GM21526 (cell line): ENCODE data around the gene AGBL5.

Experiments
- ATAC-seq: cut with Tn5 transposase; IDR thresholded peaks from one replicate; pipeline ENCODE4 v1.9.1; 2021; ENCODE audit warnings: moderate library complexity; ENCODE audit not compliant: unreplicated experiment, low FRiP score

The AGBL5 gene

DNA sequence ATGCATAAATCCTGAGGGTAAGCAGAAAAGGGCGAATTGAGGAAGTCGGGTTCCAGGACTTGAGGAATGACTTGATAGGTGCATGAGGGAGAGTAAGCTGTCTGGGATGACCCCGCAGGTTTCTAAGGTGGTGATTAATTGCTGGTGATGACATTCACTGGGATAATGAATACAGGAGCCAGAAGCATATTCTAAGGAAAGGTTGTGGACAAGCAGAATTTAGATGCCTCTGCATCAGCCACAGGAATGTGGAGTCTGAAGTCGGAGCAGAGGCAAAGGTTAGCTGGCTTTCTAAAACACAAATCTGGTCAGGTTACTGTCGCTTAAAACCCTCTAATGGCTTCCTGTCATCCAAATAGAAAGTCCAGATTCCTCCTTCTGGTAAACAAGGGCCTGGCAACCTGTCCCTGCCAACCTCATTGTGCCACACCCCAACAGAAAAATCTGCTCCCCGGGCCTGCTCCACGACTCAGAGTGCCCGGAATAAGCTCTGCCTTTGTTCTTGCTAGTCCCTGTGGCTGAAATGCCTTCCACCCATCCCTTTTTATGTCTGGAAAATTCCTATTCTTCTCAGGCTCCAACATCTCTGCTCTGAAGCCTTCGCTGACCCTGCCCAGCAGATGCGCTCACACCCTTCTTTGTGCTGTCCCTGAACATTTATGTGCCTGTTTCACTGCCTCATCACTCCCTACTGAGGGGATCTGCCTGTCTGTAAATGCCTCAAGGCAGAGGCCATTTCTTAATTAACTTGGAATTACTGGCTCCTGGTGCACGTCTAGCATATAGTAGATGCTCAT lies 30.0 kb upstream of the AGBL5 start:
- ATAC-seq: no peak

DNA sequence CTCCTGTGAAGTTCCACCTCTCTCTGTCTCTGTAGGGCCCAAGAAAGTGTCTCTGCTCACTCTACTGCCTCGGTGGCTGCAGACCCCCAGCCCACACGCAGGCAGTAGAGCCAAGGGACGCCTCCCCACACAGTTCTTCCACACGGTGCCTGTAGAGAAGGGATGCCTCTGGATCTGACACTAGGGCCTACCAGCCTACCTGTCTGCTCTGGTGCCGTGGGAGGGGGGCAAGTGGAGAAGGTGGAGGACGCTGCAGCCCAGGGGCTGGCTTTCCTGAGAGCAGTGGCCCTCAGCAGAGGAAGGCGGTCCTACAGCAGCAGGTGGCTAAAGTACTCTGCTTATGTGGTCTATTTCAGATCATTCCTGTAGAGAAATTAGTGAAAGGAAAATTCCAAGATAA lies 27.7 kb upstream of the AGBL5 start:
- no peak for ATAC-seq

- no peak for ATAC-seq
Measured at GRCh38 chr2:27024188-27024587, 27.3 kb upstream of the AGBL5 start.

DNA sequence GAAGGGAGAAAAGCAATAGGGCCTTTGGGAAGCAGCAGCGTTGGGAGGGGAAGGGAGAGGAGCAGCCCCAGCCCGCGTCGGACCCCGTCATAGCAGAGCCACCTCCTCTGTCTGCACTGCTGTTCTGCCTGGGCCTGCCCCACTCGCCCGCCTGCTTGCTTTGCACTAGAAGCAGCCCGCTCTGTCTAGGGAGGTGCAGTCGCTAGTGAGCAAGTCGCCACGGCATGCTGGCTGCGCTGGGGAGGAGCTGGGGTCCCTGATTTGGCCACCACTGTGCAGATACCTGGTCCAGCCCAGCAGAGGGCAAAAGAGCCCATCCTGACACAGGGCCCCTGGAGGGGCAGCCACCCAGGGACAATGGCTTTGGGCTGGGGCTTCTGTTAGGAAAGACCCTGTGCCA lies 26.7 kb upstream of the AGBL5 start:
- ATAC-seq: no peak

- no peak for ATAC-seq
Measured at GRCh38 chr2:27025281-27025800, 26.1 kb upstream of the AGBL5 start.

GRCh38 chr2:27025861-27026851 lies 25.3 kb upstream of the AGBL5 start:
- ATAC-seq: no peak

DNA sequence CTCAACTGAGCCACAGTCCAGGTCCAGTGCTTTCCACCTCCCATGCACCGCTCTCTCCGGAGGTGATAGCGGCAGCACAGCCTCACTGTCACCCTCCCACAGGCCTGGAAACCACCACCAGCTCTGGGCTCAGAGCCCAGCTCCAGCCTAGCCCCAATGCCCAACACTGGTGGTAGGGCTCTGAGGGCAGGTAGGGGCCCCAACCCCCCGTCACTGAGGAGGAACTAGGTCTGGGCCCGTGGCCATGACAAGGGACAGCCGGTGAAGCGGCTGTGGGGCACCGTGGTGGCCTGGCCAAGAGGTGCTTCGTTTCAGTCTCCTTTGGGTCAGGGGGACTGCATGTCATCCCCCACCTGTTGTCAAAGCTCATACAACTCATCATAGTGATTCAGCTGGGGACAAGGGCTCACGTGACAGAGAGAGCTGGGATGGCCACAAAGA lies 24.2 kb upstream of the AGBL5 start:
- no peak for ATAC-seq

DNA sequence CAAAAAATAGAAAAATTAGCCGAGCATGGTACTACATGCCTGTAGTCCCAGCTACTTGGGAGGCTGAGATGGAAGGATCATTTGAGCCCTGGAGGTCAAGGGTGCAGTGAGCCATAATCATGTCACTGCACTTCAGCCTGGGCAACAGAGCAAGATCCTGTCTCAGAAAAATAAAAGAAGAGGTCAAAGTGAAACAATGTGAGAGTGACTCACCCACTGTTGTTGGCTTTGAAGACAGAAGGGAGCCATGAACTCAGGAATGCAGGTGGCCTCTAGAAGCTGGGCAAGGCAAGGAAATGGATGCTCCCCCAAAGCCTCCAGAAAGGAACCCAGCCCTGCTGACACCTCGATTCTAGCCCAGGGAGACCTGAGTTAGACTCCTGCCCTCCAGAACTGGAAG lies 22.4 kb upstream of the AGBL5 start:
- no peak for ATAC-seq

DNA sequence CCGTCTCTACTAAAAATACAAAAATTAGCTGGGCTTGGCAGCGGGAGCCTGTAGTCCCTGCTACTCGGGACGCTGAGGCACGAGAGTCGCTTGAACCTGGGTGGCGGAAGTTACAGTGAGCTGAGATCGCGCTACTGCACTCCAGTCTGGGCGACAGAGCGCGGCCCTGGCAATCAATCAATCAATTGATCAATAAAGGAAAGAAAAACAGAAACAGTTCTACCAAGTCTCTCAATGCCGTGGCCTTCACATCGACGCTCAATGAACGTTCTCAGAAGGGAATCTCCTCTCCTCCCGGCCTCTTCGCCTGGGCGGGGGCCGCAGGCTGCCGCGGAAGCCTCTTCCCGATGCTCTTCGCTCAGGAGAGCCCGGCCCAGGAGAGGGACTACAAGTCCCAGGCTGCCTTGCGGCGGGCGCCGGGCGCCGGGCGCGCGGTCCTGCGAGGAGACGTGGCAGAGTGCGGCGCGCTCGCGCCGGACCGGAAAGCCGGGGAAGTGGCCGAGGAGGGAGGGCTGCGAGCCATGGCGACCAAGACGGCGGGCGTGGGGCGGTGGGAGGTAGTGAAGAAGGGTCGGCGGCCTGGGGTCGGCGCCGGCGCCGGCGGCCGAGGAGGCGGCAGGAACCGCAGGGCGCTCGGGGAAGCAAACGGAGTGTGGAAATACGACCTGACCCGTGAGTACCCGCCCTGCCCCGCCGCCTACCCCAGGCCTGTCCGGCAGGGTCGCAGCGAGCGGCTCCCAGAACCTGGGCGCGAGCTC lies 18.8 kb upstream of the AGBL5 start, which contains the start of gene TMEM214:
TSS of gene TMEM214 (plus strand) at position 471 of the 758 bp plus-strand sequence. CDS start at position 522, 51 bp downstream.
- peak; percentile 83 for ATAC-seq

DNA sequence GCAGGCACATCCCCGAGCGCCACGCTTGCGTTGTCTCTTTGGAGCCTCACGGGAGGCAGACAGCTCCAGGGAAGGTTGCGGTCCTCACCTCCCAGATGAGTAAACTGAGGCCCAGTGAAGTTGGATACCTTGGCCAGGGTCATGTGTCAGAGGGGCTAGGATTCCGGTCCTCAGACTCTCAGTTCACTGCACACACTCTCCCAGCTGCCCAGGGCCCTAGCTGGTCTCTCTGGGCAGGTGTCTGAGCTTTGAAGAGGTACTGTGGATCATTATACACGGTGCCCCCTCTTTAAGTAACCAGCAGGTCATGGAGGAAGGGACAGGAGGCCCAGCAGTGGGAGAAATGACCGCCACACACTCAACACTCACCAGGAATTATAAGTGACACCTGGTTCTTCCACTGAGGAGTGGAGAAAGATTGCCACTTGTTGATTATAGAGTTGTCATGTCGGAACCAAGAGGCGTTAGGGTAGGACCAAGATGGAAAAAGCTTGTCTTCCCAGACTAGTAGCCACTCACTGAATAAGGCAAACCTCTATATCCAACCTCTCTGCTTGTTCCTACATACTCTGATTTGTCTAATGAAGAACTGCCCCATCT lies 18.1 kb upstream of the AGBL5 start:
- ATAC-seq: peak; percentile 10

GRCh38 chr2:27038012-27038411 lies 13.5 kb upstream of the AGBL5 start:
- ATAC-seq: no peak

DNA sequence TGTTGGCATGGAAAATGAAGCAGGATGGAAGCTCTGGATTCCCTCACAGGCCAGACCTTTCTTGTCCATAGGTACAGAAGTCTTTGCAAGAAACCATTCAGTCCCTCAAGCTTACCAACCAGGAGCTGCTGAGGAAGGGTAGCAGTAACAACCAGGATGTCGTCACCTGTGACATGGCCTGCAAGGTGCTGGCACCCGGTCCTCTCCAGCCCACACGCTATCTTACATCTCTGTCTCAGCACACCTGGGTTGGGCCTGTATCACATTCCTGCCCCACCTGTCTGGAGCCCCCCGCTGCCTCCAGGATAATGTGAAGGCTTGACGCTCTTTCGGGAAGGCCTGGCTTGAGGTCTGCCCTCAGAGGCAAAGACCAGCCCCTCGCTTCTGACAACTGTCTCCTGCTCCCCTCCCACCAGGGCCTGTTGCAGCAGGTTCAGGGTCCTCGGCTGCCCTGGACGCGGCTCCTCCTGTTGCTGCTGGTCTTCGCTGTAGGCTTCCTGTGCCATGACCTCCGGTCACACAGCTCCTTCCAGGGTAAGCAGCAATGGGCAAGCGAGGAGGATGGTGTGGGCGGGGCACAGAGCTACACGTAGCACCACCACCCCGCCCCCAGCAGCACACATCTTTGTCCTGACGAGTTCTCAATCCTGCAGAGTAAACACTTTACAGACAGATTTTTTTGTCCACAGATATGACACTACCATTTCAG lies 12.7 kb upstream of the AGBL5 start:
- ATAC-seq: no peak

- no peak for ATAC-seq
Measured at GRCh38 chr2:27039426-27039825, 12.0 kb upstream of the AGBL5 start.

DNA sequence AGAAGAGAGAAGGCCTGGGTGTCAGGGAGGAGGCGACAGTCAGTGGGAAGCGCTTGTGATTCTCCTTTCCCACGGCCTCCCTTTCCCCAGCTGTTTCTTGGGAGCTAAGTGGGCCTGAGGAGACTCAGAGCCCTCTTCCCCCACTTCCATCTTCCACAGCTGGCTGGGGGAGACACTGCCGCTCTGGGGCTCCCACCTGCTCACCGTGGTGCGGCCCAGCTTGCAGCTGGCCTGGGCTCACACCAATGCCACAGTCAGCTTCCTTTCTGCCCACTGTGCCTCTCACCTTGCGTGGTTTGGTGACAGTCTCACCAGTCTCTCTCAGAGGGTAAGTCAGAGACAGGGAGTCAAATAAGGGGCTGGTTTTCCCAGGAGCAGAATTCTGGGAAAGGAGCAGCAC lies 11.6 kb upstream of the AGBL5 start:
- ATAC-seq: no peak

DNA sequence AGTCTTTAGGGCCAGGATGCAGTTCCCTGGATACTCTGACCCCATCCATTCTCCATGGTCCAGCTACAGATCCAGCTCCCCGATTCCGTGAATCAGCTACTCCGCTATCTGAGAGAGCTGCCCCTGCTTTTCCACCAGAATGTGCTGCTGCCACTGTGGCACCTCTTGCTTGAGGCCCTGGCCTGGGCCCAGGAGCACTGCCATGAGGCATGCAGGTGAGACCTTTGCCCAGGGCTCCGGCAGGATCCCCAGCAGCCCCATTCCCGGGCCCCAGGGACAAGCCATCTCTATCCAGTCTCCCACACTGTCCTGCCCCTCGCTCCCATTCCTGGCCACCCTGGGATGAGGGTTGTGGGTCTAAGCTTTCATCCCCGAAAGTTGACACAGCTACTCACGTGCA lies 11.2 kb upstream of the AGBL5 start:
- no peak for ATAC-seq

DNA sequence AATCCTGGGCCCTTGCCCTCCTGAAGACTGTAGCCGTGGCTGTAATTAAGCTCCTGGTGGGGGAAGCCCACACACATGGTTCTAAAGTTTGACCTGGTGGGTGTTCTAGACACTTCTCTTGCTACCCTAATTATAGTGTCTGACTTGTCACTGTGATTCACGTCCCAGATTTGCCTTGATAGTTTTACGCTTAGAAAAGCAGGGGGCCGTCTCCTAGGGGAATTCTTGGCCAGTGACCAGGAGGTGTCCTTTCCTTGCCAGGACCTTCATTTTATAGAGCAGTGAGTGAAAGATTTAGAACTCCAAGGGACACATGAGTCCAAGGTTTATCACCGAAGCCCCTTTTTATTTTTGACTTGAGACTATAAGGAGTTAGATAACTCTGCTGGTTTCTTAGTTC lies 9.7 kb upstream of the AGBL5 start:
- ATAC-seq: no peak

DNA sequence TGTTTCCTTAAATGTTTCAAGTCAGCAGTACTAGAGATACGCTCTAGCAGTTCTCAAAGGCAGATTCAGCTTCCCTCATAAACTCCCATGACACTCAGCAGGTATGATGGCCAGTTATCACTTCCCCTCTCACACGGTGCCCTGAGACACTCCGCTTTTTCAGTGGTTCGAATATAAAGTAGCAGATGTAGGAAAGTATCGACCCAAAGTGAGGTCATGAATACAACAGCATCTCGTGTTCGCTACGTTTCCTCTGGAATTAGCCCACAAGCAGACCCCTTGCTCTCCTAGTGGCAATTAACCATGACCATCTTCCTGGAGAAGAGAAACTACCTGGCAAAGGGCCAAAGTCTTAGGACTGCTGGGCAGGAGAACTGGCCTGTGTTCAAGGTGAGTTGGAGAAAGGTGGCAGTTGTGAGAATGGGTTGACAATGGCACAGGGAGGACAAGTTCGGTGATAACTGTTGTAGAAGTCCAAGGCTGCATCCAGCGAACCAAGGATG lies 9.3 kb upstream of the AGBL5 start:
- no peak for ATAC-seq

GRCh38 chr2:27042985-27043634 lies 8.4 kb upstream of the AGBL5 start:
- no peak for ATAC-seq
